A673 (cell line): ENCODE measurements around the gene F8. TPM values are rescaled to one million over a fixed set of nuclear protein-coding genes. Genes with fewer than 3 reads are reported as not detected.
A peak's percentile ranks its signal among the peaks of the same experiment; 100 is the strongest.

Experiments used
- BruUV-seq: library from RNA; stranded (reverse); fragments of 400-500 nt; replicated peaks from 2 replicates; lab custom pipeline; 2021; lab: Mats Ljungman, UMichigan
- CTCF ChIA-PET: fragments of 300-600 bp; sonication (Branson Sonifier 250); formaldehyde crosslinking; loops from one replicate; lab custom pipeline; 2022; ENCODE audit warnings: antibody characterized with exemption; lab: Charles Lee
- POLR2A ChIA-PET: fragments of 300-600 bp; sonication (Branson Sonifier 250); formaldehyde crosslinking; loops from one replicate; lab custom pipeline; 2022; ENCODE audit warnings: antibody characterized with exemption; ENCODE audit not compliant: low non-redundant PET; lab: Charles Lee
- DNase-seq: peaks from one replicate; pipeline ENCODE4 v3.0.0-alpha.2; 2015; ENCODE audit warnings: low spot score
- H3K27ac ChIP-seq: fragments of 200-600 bp; sonication (generic); 2 replicates; pipeline ENCODE4 v1.5.1; 2016; ENCODE audit warnings: mixed run types, low read depth, mild to moderate bottlenecking, mixed read lengths, antibody characterized with exemption, low read length; ENCODE audit not compliant: poor library complexity, severe bottlenecking
- H3K27me3 ChIP-seq: fragments of 200-600 bp; sonication (generic); replicated peaks from 2 replicates; pipeline ENCODE4 v1.6.1; 2017; ENCODE audit warnings: mixed run types, low read depth, mild to moderate bottlenecking, mixed read lengths, antibody characterized with exemption, low read length; ENCODE audit not compliant: insufficient read depth, poor library complexity
- H3K36me3 ChIP-seq: fragments of 200-600 bp; sonication (generic); 2 replicates; pipeline ENCODE4 v1.6.1; 2016; ENCODE audit warnings: mixed run types, mild to moderate bottlenecking, mixed read lengths, antibody characterized with exemption, low read length; ENCODE audit not compliant: insufficient read depth, poor library complexity, severe bottlenecking
- H3K4me1 ChIP-seq: fragments of 200-600 bp; sonication (generic); 2 replicates; pipeline ENCODE4 v1.6.1; 2017; ENCODE audit warnings: mixed run types, mild to moderate bottlenecking, mixed read lengths, antibody characterized with exemption, low read length; ENCODE audit not compliant: insufficient read depth, poor library complexity, severe bottlenecking
- H3K4me3 ChIP-seq: fragments of 200-600 bp; sonication (generic); 2 replicates; pipeline ENCODE4 v1.5.1; 2016; ENCODE audit warnings: low read depth, mixed run types, mild to moderate bottlenecking, mixed read lengths, low read length; ENCODE audit not compliant: poor library complexity, severe bottlenecking
- H3K9me3 ChIP-seq: fragments of 200-600 bp; sonication (generic); 2 replicates; pipeline ENCODE4 v1.6.1; 2016; ENCODE audit warnings: mixed run types, low read depth, mild to moderate bottlenecking, mixed read lengths, antibody characterized with exemption, low read length; ENCODE audit not compliant: poor library complexity, severe bottlenecking
- CTCF ChIP-seq: fragments of 300-800, 200-600 bp; sonication (generic); conservative IDR thresholded peaks from 2 replicates; pipeline ENCODE4 v1.5.1; 2017; ENCODE audit warnings: low read depth, mild to moderate bottlenecking, antibody characterized with exemption, low read length, moderate library complexity, mixed read lengths
- EZH2 ChIP-seq: fragments of 200-600 bp; sonication (generic); IDR thresholded peaks from 2 replicates; pipeline ENCODE4 v1.6.1; 2017; ENCODE audit warnings: borderline replicate concordance, low read depth, mild to moderate bottlenecking, mixed read lengths, antibody characterized with exemption, low read length; ENCODE audit not compliant: poor library complexity, severe bottlenecking
- intact Hi-C: fragments of 100-400 bp; cut with micrococcal nuclease; formaldehyde crosslinking; loops from one replicate; pipeline ENCODE4 v1.10.0; 2022; ENCODE audit not compliant: unreplicated experiment
- total RNA-seq: library from RNA; stranded (reverse); gene quantifications from 2 replicates; pipeline ENCODE4 v1.2.3, GENCODE V29; 2021

The F8 gene
- total RNA-seq, 1 experiment from 2014 or later, result 1.1 TPM

DNA sequence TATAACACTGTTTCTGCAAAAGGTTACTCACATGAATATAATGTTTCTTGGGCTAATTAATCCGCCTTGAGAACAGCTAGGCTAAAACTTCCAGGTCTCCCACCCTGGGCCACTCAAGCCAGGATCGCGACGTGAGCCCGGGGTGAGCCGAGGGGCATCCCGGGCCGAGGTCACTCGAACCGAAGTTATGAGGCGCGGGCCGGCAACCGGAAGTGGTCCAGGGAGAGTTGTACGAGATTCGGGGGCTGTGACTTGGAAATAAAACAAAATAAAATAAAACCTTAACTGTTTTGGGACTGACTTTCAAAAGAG is 48.1 kb upstream of the F8 start:
- ChIA-PET CTCF (no interaction called here), POLR2A (no interaction called here)
- Histone ChIP-seq H3K9me3 (no peaks in the 10 kb centered on the region), H3K27ac (peak overlapping the region; percentile 59), H3K36me3 (peaks cover 10% of the 10 kb centered on the region), H3K4me1 (peaks cover 9% of the 10 kb centered on the region), H3K27me3 (no peaks in the 10 kb centered on the region), H3K4me3 (peak overlapping the region; percentile 77)
- DNase-seq, result no peak
- intact Hi-C loops, result no loop called here
- TF ChIP-seq CTCF (no peak), EZH2 (no peak)
- BruUV-seq, result no TSS peak

DNA sequence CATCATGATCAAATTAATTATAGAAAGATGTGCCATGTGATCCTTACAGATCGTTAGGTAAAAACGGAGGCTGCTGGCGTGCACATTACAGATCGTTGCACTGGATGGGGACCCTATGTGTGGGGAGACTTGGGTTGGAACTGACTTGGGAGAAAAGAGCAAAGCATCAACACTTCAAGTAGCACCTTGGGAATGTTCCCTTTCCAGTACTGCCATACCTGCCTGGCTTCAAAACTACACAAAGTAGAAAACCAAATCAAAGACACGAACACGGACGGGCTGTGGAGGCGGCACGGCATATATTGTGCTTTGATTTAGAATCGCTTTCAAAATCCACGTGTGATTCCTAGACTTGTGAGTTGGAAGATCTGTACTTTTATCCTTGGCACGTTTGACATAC is 47.5 kb upstream of the F8 start:
- TF ChIP-seq EZH2 (no peak), CTCF (no peak)
- ChIA-PET POLR2A (no interaction called here), CTCF (no interaction called here)
- Histone ChIP-seq H3K9me3 (no peaks in the 10 kb centered on the region), H3K4me3 (peak overlapping the region; percentile 77), H3K4me1 (peaks cover 9% of the 10 kb centered on the region), H3K36me3 (peaks cover 10% of the 10 kb centered on the region), H3K27me3 (no peaks in the 10 kb centered on the region), H3K27ac (peak overlapping the region; percentile 59)
- TSS peak; percentile 57 for BruUV-seq
- intact Hi-C loops, result no loop called here
- DNase-seq, result no peak

DNA sequence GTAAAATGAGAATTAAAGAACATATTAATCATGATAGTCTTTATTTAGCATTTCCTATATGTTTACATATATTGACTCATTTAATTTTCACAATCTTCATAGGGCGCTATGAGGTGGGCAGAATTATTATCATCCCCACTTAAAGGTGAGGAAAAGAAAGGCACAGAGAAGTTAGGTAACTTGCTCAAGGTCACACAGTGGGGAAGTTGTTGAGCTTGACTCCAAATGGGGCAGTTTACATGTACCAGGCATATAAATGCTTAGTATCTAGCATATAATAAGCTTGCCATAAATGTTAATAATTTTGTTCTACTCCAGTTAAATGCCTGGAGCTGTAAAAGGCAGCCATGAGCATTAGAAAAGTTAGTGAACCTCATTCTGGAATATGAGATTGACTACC is 46.9 kb upstream of the F8 start:
- Histone ChIP-seq H3K27me3 (no peaks in the 10 kb centered on the region), H3K9me3 (no peaks in the 10 kb centered on the region), H3K27ac (no peak overlapping the region), H3K4me3 (peak overlapping the region; percentile 77), H3K4me1 (peaks cover 9% of the 10 kb centered on the region), H3K36me3 (peaks cover 6% of the 10 kb centered on the region)
- ChIA-PET CTCF (interaction anchor here (0.6 kb wide), 1 partner anchor 43 kb away, joined by 6 read pairs; the partner anchor contains the start of gene FUNDC2), POLR2A (no interaction called here)
- no peak for DNase-seq
- TF ChIP-seq EZH2 (no peak), CTCF (no peak)
- intact Hi-C loops, result no loop called here
- BruUV-seq, result no TSS peak
